Endothelial cell of umbilical vein (primary cell): ENCODE measurements around the gene CNPPD1.

Experiments used
- EZH2 ChIP-seq: IDR thresholded peaks from 2 replicates; pipeline ENCODE4 v1.6.1; 2012; ENCODE audit warnings: borderline replicate concordance, low read depth, mild to moderate bottlenecking, moderate library complexity, low read length, inconsistent platforms; ENCODE audit not compliant: severe bottlenecking
- GATA2 ChIP-seq: IDR thresholded peaks from 2 replicates; pipeline ENCODE4 v1.7.0; 2011; ENCODE audit warnings: low read depth, mild to moderate bottlenecking, moderate library complexity, mixed read lengths, low read length; ENCODE audit not compliant: insufficient read length, insufficient read depth
- JUN ChIP-seq: IDR thresholded peaks from 2 replicates; pipeline ENCODE4 v1.6.1; 2011; ENCODE audit warnings: borderline replicate concordance, low read depth; ENCODE audit not compliant: insufficient read length, insufficient read depth
- POLR2A ChIP-seq: IDR thresholded peaks from 2 replicates; pipeline ENCODE4 v1.6.1; 2012; ENCODE audit warnings: low read depth, mild to moderate bottlenecking, control low read depth, low read length
- POLR2AphosphoS5 ChIP-seq: IDR thresholded peaks from 2 replicates; pipeline ENCODE4 v1.6.1; 2012; ENCODE audit warnings: low read depth, mild to moderate bottlenecking, control low read depth, low read length, moderate library complexity; ENCODE audit not compliant: insufficient read depth
- TF ChIP-seq, protein P1 (sequence below), 2 donors: IDR thresholded peaks; 1 replicate in 1 of 2; 2 replicates in 1 of 2; pipeline ENCODE4 v1.5.1; 2011; ENCODE audit warnings: low read length in 2 of 2, mild to moderate bottlenecking in 2 of 2, moderate library complexity in 2 of 2, control low read depth in 1 of 2, inconsistent platforms in 1 of 2, low read depth in 1 of 2; ENCODE audit not compliant: insufficient read depth in 1 of 2; ENCODE audit errors: extremely low read depth in 1 of 2
- TF ChIP-seq, protein P2 (sequence below): IDR thresholded peaks from 2 replicates; pipeline ENCODE4 v1.6.1; 2011; ENCODE audit not compliant: insufficient read depth, insufficient read length

DNA sequence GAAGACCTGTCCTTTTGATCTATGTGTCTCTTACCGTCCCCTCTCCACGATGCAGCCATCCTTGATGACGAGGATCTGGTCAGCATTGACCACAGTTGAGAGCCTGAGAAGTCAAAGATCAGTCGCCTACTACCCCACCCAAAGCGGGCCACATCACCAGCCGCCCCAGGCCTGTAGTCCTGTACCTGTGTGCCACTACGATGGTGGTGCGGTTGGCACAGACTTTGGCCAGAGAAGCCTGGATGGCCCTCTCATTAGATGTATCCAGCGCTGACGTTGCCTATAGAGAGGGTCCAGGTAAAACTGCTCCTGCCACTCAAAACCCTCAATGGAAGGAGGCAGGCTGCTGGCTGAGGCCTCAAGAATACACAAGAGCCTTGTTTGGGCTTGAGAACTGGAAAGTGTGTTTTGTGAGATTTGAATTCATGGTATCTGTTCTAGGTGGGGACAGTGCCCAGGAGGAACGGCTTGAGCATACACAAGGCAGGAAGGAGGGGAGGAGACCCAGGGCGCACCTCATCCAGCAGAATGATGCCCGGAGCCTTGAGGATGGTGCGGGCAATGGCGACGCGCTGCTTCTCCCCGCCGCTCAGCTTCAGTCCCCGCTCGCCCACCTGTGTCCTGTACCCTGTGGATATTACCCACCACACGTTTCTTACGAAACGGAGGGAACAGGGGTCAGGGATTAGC is 33.6 kb upstream of the CNPPD1 start:
- TF ChIP-seq POLR2A (no peak), GATA2 (no peak), EZH2 (no peak), JUN (no peak), POLR2AphosphoS5 (no peak)
- TF ChIP-seq, protein P1, sequence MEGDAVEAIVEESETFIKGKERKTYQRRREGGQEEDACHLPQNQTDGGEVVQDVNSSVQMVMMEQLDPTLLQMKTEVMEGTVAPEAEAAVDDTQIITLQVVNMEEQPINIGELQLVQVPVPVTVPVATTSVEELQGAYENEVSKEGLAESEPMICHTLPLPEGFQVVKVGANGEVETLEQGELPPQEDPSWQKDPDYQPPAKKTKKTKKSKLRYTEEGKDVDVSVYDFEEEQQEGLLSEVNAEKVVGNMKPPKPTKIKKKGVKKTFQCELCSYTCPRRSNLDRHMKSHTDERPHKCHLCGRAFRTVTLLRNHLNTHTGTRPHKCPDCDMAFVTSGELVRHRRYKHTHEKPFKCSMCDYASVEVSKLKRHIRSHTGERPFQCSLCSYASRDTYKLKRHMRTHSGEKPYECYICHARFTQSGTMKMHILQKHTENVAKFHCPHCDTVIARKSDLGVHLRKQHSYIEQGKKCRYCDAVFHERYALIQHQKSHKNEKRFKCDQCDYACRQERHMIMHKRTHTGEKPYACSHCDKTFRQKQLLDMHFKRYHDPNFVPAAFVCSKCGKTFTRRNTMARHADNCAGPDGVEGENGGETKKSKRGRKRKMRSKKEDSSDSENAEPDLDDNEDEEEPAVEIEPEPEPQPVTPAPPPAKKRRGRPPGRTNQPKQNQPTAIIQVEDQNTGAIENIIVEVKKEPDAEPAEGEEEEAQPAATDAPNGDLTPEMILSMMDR (IDR thresholded peaks at IDR 0.05; ENCODE audit: extremely low read depth in 1 of 2, insufficient read depth in 1 of 2, low read depth in 1 of 2, low read length in 2 of 2): no peak
- TF ChIP-seq, protein P2, sequence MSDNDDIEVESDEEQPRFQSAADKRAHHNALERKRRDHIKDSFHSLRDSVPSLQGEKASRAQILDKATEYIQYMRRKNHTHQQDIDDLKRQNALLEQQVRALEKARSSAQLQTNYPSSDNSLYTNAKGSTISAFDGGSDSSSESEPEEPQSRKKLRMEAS: no peak
